K562 (cell line): ENCODE results near the gene LRRK1. TPM values are rescaled to one million over a fixed set of nuclear protein-coding genes. Genes with fewer than 3 reads are reported as not detected.

Experiments
- CHD4 ChIP-seq: fragments of 200-600 bp; sonication (generic); IDR thresholded peaks from 3 replicates; pipeline ENCODE4 v1.6.1; 2012; ENCODE audit warnings: low read depth, mild to moderate bottlenecking, mixed read lengths, low read length, inconsistent platforms; ENCODE audit not compliant: insufficient read depth, insufficient replicate concordance, poor library complexity, severe bottlenecking
- CHD7 ChIP-seq: fragments of 200-600 bp; sonication (generic); IDR thresholded peaks from one replicate; pipeline ENCODE4 v1.6.1; 2012; ENCODE audit warnings: mild to moderate bottlenecking, low read depth, low read length, inconsistent platforms
- FOXK1 ChIP-seq: sonication (generic); formaldehyde crosslinking; IDR thresholded peaks from 2 replicates; pipeline ENCODE4 v1.8.0; 2022; ENCODE audit warnings: missing genetic modification reagents, mild to moderate bottlenecking, borderline replicate concordance
- JUN ChIP-seq, 2 experiments: sonication (generic) in 1 of 2; formaldehyde crosslinking in 1 of 2; IDR thresholded peaks; 2 replicates each; pipeline versions ENCODE4 v1.6.1 to v1.8.0; 2012 to 2022; ENCODE audit warnings: borderline replicate concordance in 2 of 2, mild to moderate bottlenecking in 2 of 2, improper control_type of control experiment in 1 of 2, low read depth in 1 of 2, low read length in 1 of 2, missing genetic modification reagents in 1 of 2
- MYNN ChIP-seq, 2 experiments: sonication (generic); formaldehyde crosslinking in 1 of 2; IDR thresholded peaks; 2 replicates each; pipeline versions ENCODE4 v1.5.0 to v1.6.1; 2016 to 2020; ENCODE audit warnings: antibody characterized with exemption in 1 of 2, missing genetic modification reagents in 1 of 2
- PTTG1 ChIP-seq: fragments of 450-650 bp; IDR thresholded peaks from 2 replicates; pipeline ENCODE4 v1.6.1; 2016; ENCODE audit warnings: low read depth, mild to moderate bottlenecking, missing genetic modification characterization, missing compliant biosample characterization
- polyA plus RNA-seq, 8 experiments: library from polyadenylated mRNA; depleted of rRNA in 4 of 8; stranded (reverse) in 5 of 8; unstranded in 3 of 8; fragments of >200 nt; fragmentation: Nextera tagmentation in 2 of 8; fragmentation: Illumina TruSeq in 1 of 8; extraction: Ambion mirVana in 2 of 8; extraction: Trizol in 1 of 8; gene quantifications; 2 replicates each; pipeline versions ENCODE4 v1.2.1 to v1.2.3, GENCODE V29; 2011 to 2014; ENCODE audit warnings: inconsistent platforms in 1 of 8, missing spikeins in 1 of 8
- total RNA-seq, 7 experiments: library from RNA; depleted of rRNA in 6 of 7; stranded (reverse); fragments of >200 nt in 6 of 7; fragmentation: Illumina TruSeq in 2 of 7; extraction: Trizol in 2 of 7; gene quantifications; 2 replicates each; pipeline versions ENCODE4 v1.2.1 to v1.2.3, GENCODE V29; 2011 to 2021; ENCODE audit warnings: low replicate concordance in 1 of 7
- TF ChIP-seq, protein P1 (sequence below): fragments of 250-450 bp; sonication (Bioruptor Pico); IDR thresholded peaks from 2 replicates; pipeline ENCODE4 v1.5.0; 2020; ENCODE audit warnings: mild to moderate bottlenecking, borderline replicate concordance

Gene LRRK1
- total and polyA plus RNA-seq, 9 of the 15 experiments (the other 6 are each of a cell fraction or from before 2014, with no cell fraction given) = 0.01 to 1.5 (median 0.11) TPM

DNA sequence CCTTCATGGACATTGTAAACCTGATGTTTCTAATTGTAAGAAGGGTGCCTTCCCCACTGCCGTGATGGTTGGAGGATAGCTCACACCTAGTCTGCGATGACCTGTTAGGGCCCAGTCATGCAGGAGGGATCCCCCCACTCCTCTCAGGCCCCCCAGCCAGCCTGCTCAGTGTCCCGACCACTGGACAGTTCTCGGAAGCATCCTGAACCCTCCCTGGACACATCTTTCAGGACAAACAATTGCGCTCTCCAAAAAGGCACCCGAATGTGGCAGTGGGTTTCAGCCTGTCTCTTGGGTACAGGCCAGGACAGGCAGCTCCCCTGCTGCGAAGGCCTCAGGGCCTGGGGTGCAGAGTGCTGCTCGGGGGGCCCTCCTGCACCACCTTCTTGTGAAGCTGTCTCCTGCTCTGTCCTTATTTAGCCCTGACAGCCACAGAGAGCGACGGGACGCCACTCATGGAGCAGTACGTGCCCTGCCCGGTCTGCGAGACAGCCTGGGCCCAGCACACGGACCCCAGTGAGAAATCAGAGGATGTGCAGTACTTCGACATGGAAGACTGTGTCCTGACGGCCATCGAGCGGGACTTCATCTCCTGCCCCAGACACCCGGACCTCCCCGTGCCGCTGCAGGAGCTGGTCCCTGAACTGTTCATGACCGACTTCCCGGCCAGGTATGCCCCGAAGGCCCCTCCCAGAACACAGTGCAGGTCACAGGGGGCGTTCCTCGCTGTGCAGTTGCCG is 132.3 kb downstream of the LRRK1 start (continued):
- no peak for TF ChIP-seq CHD7
- no peak for TF ChIP-seq JUN (IDR thresholded peaks at IDR 0.05; ENCODE audit: borderline replicate concordance, low read depth, low read length)
- TF ChIP-seq JUN (CRISPR knock-in tag; IDR thresholded peaks at IDR 0.05; ENCODE audit: borderline replicate concordance) = no peak
- TF ChIP-seq PTTG1 = no peak
- no peak for TF ChIP-seq FOXK1
- TF ChIP-seq MYNN (IDR thresholded peaks at IDR 0.05) = no peak
- TF ChIP-seq MYNN (CRISPR knock-in tag; IDR thresholded peaks at IDR 0.05) = no peak
- TF ChIP-seq, protein P1, sequence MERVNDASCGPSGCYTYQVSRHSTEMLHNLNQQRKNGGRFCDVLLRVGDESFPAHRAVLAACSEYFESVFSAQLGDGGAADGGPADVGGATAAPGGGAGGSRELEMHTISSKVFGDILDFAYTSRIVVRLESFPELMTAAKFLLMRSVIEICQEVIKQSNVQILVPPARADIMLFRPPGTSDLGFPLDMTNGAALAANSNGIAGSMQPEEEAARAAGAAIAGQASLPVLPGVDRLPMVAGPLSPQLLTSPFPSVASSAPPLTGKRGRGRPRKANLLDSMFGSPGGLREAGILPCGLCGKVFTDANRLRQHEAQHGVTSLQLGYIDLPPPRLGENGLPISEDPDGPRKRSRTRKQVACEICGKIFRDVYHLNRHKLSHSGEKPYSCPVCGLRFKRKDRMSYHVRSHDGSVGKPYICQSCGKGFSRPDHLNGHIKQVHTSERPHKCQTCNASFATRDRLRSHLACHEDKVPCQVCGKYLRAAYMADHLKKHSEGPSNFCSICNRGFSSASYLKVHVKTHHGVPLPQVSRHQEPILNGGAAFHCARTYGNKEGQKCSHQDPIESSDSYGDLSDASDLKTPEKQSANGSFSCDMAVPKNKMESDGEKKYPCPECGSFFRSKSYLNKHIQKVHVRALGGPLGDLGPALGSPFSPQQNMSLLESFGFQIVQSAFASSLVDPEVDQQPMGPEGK (CRISPR knock-in tag) = no peak
- no peak for TF ChIP-seq CHD4
- TF ChIP-seq, all 486 proteins: peak for 0
